Mucosa of rectum (tissue), 2 donors: ENCODE measurements around the gene DRAP1.

Experiments used
- H3K27ac ChIP-seq, 2 donors: one replicate each; pipeline ENCODE4 v1.7.0; 2013; ENCODE audit warnings: inconsistent platforms in 2 of 2, low read depth in 2 of 2, low read length in 2 of 2
- H3K27me3 ChIP-seq, 2 donors: one replicate each; pipeline ENCODE4 v1.7.0; 2013; ENCODE audit warnings: low read length in 2 of 2; ENCODE audit not compliant: control insufficient read depth in 2 of 2, insufficient read depth in 2 of 2
- H3K36me3 ChIP-seq, 2 donors: one replicate each; pipeline ENCODE4 v1.7.0; 2013; ENCODE audit warnings: low read length in 2 of 2; ENCODE audit not compliant: control insufficient read depth in 2 of 2, insufficient read depth in 2 of 2
- H3K4me1 ChIP-seq, 2 donors: one replicate each; pipeline ENCODE4 v1.7.0; 2013; ENCODE audit warnings: low read length in 2 of 2, mild to moderate bottlenecking in 1 of 2; ENCODE audit not compliant: control insufficient read depth in 2 of 2, insufficient read depth in 2 of 2
- H3K4me3 ChIP-seq, 2 donors: one replicate each; pipeline ENCODE4 v1.7.0; 2013; ENCODE audit warnings: low read length in 2 of 2
- H3K9ac ChIP-seq, 2 donors: one replicate each; pipeline ENCODE4 v1.7.0; 2013; ENCODE audit warnings: low read length in 2 of 2, low read depth in 1 of 2, mild to moderate bottlenecking in 1 of 2
- H3K9me3 ChIP-seq, 2 donors: one replicate each; pipeline ENCODE4 v1.7.0; 2013; ENCODE audit warnings: low read length in 2 of 2; ENCODE audit not compliant: control insufficient read depth in 2 of 2
- donor health status: healthy.
- donor health status: Normal muscosa, but diverticular disease.

DRAP1 gene

DNA sequence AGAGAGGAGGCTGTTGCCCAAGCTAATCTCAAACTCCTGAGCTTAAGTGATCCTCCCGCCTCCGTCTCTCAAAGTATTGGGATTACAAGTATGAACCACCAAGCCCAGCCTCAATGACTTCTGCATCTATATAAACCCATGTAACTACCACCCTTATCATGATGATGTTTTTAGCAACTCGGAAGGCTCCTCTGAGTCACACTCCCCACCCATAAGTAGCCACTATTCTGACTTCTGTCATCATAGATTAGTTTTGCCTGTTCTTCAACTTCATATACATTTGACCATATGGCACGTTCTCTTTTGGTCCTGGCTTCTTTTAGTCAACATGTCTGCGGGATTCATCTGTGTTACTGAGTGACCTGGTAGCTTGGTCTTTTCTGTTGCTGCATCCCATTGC, 12.6 kb upstream of the DRAP1 start:
- no peaks in the 10 kb centered on the region for H3K36me3 ChIP-seq
- H3K27me3 ChIP-seq = peaks cover 0 to 7% of the 10 kb centered on the region in 2 donors

DNA sequence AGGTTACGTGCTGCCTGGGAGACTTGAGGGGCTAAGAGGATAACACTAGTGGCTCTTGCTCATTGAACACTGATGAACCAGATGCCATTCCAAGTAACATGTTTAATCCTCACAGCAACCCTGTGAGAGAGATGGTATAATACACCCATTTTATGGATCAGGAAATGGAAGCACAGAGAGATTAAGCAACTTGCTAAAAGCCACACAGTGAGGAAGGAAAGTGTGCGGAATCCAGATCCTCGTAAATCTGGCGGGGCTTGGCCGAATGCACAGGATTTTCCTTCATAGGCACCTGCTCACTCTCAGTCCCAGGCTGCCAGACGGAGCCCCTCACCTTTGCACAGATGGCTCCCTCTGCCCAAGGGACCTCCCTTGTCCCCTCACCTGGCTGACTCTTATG, 11.3 kb upstream of the DRAP1 start:
- Histone ChIP-seq H3K9me3 (no peaks in the 10 kb centered on the region), H3K9ac (no peak overlapping the region), H3K4me3 (no peak overlapping the region), H3K36me3 (no peaks in the 10 kb centered on the region), H3K27me3 (peaks cover 0 to 4% of the 10 kb centered on the region in 2 donors), H3K27ac (no peak overlapping the region), H3K4me1 (peaks cover 11 to 13% of the 10 kb centered on the region in 2 donors)

More for the DNA sequence above, 12.6 kb upstream of the DRAP1 start:
- Histone ChIP-seq H3K4me3 (no peak overlapping the region), H3K4me1 (peaks cover 5 to 6% of the 10 kb centered on the region in 2 donors), H3K9ac (no peak overlapping the region), H3K9me3 (no peaks in the 10 kb centered on the region), H3K27ac (no peak overlapping the region)

DNA sequence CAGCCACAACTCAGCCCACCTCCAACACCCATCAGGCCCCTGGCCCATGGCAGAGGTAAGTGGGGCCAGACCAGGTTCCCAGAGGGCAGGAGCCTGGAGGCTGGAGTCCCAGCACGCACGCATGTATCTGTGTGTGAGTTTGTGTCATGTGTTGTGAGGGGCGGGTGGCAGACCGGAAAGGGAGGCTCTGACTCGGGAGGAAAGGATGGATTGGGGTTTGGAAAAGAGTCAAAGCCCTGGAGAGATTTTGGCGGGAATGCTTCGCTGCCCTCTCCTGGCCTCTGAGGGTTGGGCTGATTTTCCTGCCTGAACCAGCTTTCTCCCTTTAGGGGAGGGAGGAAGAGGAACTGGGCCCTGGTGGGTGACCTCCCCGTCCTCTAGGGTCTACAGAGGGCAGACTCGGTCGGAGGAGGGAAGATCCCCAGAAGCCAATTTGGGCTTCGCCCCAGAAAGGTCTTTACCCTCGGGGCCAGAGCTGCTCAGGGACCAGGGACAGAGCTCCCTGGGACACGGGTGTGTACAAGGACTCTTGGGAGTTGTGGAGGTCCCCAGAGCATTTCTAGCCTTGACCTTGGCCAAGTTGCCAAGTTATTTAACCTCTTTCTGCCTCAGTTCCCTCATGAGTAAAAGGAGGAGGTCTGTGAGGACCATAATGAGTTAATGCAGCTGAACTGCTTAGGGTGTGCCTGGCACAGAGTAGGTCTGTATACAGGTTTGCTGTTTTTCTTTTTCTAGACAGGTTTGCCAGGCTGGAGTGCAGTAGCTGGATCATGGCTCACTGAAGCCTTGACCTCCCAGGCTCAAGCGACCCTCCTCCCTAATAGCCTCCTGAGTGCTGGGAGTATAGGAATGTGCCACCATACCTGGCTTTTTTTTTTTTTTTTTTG, 7.3 kb upstream of the DRAP1 start:
- Histone ChIP-seq H3K27ac (peak overlapping the region in 1 of 2 donors; percentile 16), H3K4me1 (peaks cover 21% of the 10 kb centered on the region in 2 donors), H3K4me3 (no peak overlapping the region)

DNA sequence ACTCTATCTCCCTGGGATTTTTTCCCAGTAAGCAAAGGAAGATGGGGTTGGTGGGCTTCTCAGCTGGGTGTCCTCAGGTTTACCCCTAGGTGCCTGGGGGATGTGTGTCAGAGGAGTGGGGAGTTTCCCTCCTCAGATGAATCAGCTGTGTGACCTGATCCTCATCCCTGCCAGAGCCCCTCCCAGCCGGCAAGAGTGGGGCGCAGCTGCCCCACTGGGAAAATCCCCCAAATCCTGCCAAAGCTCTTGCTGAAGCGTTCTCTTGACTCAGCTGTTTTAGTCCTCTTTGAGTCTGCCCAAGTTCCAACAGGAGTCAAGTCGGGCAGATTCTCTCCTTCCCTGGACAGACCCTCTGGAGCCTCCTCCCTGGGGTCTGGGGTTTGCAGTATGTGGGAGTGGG, 6.4 kb upstream of the DRAP1 start:
- Histone ChIP-seq H3K27me3 (peaks cover 0 to 1% of the 10 kb centered on the region in 2 donors), H3K9me3 (no peaks in the 10 kb centered on the region), H3K27ac (no peak overlapping the region), H3K36me3 (no peaks in the 10 kb centered on the region), H3K4me3 (no peak overlapping the region), H3K9ac (no peak overlapping the region), H3K4me1 (peaks cover 30% of the 10 kb centered on the region in 2 donors)

More for the DNA sequence above, 7.3 kb upstream of the DRAP1 start:
- Histone ChIP-seq H3K9me3 (no peaks in the 10 kb centered on the region), H3K27me3 (peaks cover 0 to 4% of the 10 kb centered on the region in 2 donors), H3K9ac (no peak overlapping the region), H3K36me3 (no peaks in the 10 kb centered on the region)

DNA sequence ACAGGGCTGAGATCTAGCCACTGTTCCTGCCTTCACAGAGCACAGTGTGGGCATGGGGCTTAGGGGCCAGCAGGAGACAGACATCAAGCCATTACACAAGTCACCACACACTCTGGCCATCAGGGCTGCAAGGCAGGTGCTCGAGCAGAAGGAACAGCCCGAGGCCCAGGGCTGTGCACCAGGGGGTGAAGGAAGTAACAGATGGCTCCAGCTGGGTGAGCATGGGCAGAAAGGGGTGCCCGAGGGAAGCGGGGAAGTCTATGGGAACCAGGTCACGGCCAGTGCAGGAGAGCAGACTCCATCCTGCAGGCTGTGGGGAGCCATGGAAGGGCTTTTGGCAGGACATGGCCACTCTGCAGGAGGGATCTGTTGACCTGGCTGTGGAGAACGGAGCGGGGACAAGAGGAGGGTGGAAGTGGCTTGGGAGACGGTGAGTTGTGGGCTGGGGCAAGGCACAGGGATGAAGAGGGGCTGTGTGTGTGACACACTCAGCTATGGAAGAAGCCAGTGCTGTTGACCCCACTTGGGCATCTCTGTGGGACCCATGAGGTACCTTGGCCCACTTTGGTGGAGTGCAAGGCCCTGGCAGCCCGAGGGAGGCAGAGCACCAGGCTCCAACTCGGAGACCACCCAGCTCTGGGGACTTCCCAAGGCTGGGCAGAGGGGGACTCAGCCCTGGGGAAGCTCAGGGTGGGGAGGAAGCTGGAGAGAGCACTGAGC, 4.0 kb upstream of the DRAP1 start:
- no peak overlapping the region for H3K4me3 ChIP-seq
- no peaks in the 10 kb centered on the region for H3K36me3 ChIP-seq
- peaks cover 36 to 39% of the 10 kb centered on the region in 2 donors for H3K4me1 ChIP-seq
- H3K9me3 ChIP-seq = no peaks in the 10 kb centered on the region
- no peak overlapping the region for H3K9ac ChIP-seq
- no peaks in the 10 kb centered on the region for H3K27me3 ChIP-seq
- H3K27ac ChIP-seq = peak overlapping the region; percentile 52 to 70

DNA sequence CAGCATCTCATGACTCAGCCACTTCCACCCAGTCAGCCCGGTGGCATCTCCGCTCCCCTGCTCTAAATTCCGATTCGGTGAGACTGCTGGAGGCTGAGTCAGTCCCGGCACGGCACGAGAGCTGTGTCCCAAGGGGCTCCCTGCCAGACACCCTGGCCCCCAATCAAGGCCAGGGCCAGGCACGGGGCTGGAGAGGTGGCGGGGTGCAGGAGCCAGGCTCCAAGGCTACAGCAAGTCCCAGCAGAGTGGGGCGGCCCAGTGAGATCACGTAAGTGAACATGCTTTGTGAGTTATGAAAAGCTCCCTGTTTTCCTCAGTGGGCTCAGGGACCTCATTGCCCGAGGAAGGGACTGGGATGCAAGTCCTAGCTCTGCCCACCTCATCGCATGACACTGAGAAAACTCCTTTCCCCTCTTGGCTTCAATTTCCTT, 3.4 kb upstream of the DRAP1 start:
- no peak overlapping the region for H3K9ac ChIP-seq
- no peaks in the 10 kb centered on the region for H3K27me3 ChIP-seq
- H3K36me3 ChIP-seq = no peaks in the 10 kb centered on the region
- peak overlapping the region; percentile 26 to 70 for H3K27ac ChIP-seq
- no peak overlapping the region for H3K4me3 ChIP-seq
- no peaks in the 10 kb centered on the region for H3K9me3 ChIP-seq
- peaks cover 42 to 44% of the 10 kb centered on the region in 2 donors for H3K4me1 ChIP-seq

DNA sequence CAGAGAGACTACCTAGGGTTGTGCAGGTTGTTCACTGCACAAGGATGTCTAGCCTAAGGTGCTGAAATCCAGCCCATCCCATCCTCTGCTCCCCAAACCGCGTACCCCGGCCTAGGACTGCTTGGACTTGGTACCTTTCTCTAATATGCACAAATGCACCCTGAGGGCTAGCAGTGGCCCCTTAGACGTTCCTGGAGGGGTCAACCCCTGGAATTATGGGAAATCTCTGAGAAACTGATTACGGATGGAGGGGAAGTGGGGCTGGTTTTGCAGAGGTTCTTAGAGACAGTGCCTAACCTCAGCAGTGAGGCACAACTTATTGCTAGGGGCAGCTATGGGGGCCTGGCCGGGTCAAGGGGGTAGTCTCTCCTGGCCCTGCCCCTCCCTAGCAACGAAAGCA, 2.8 kb upstream of the DRAP1 start:
- Histone ChIP-seq H3K27ac (peak overlapping the region in 1 of 2 donors; percentile 70), H3K9ac (no peak overlapping the region), H3K4me1 (peaks cover 43% of the 10 kb centered on the region in 2 donors), H3K9me3 (no peaks in the 10 kb centered on the region), H3K27me3 (no peaks in the 10 kb centered on the region), H3K4me3 (no peak overlapping the region), H3K36me3 (no peaks in the 10 kb centered on the region)

DNA sequence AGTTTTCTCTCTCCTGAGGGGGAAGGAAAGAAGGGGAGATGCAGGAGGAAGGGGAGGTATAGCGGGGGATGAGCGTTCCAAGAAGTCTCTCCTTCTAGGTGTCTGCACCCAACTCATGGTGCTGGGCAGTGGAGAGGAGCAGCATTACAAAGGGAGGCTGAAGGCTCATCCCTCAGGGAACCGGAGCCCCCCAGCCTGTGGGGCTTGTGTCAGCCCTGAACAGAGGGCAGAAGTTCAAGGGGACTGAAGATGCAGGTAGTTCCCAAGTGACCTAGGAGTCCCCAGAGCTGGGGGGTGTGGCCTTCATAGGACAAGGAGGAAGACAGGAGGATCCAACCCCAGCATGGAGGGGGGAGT, 2.2 kb upstream of the DRAP1 start:
- no peak overlapping the region for H3K9ac ChIP-seq
- peaks cover 3% of the 10 kb centered on the region in 2 donors for H3K36me3 ChIP-seq
- H3K9me3 ChIP-seq = no peaks in the 10 kb centered on the region
- peak overlapping the region; percentile 79 to 91 for H3K4me3 ChIP-seq
- H3K27ac ChIP-seq = no peak overlapping the region
- no peaks in the 10 kb centered on the region for H3K27me3 ChIP-seq
- peaks cover 36 to 37% of the 10 kb centered on the region in 2 donors for H3K4me1 ChIP-seq

DNA sequence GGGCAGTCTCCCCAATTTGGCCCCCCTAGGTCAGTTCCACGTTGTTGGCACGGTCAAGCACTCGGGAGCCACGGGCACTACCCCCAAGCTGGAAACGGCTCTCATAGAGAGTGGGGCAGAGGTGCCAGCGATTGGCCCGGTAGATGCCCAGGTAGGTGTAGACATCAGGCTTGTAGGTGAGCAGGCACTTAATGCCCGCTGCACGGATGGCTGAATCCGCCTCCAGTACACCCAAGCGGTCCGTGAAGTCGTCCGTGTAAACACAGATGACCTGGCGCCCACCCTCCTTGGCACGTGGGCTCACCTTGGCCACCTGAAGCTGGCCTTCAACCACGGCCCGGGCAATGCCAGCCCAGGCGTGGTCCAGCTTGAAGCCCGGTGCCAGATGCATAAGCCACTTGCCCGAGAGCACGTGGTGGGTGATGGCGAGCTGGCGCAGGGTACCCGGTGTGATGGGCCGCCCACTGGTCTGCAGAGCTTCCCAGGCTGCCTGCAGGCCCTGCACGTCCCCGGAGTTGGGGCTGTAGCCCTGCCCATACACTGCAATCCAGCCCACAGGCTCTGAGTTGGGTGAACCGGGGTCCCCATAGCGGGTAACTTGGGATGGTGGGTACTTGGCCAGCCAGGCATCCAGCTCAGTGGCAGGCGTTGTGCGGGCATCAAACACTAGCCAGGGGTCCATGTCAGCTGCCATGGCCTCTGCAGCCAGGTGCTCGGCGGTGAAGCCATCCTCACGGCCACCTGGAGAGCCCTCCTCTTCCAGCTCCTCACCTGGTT, 1.6 kb upstream of the DRAP1 start:
- H3K27ac ChIP-seq = peak overlapping the region in 1 of 2 donors; percentile 85
- H3K4me1 ChIP-seq = peaks cover 34 to 35% of the 10 kb centered on the region in 2 donors

More for the DNA sequence above, 1.6 kb upstream of the DRAP1 start:
- peak overlapping the region; percentile 79 to 91 for H3K4me3 ChIP-seq
- H3K9me3 ChIP-seq = no peaks in the 10 kb centered on the region
- H3K9ac ChIP-seq = peak overlapping the region; percentile 92
- H3K27me3 ChIP-seq = no peaks in the 10 kb centered on the region
- peaks cover 8% of the 10 kb centered on the region in 2 donors for H3K36me3 ChIP-seq
